ENCODE results near the gene B9D1.

The B9D1 gene

DNA sequence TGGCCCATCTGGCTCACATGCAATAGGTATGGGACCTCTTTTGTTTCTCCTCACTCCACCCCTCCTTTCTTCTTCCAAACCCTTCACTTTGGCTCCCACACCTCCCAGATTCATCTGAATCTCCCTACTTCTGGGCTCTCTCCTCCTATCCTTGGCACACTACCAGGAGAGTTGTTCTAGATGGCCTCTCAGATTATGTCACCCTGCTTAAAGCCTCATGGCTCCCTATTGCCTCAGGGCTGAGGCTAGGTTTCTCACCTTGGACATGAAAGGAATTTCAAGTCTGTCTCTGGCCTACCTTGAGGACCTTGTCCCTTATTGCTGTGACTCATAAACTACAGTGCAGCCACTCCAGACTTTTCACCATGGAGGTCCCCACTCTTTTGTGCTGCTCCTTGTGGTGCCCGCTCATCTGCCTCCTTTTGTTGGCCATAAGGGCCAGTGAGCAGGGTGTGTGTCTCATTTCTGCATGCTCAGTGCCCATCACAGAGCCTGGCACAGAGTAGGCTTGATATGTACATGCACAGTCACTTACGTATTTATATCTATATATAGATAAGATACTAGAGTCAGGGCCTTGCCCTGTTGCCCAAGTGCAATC is 25.5 kb upstream of the B9D1 start:
- Histone ChIP-seq H3K36me3 (ENCODE audit: control insufficient read depth, insufficient read depth, low read length) (peaks cover 26% of the 10 kb centered on the region), H3K9ac (ENCODE audit: low read depth, low read length) (no peak overlapping the region), H3K4me1 (ENCODE audit: control insufficient read depth, insufficient read depth, low read length) (peaks cover 26% of the 10 kb centered on the region), H3K27me3 (ENCODE audit: control insufficient read depth, insufficient read depth, low read length) (no peaks in the 10 kb centered on the region), H3K27ac (ENCODE audit: low read depth, low read length) (peak overlapping the region; percentile 83), H3K9me3 (ENCODE audit: control insufficient read depth, insufficient read depth, low read length) (no peaks in the 10 kb centered on the region), H3K4me3 (ENCODE audit: low read depth, low read length) (no peak overlapping the region; the same call in 1 of the 2 replicates)

DNA sequence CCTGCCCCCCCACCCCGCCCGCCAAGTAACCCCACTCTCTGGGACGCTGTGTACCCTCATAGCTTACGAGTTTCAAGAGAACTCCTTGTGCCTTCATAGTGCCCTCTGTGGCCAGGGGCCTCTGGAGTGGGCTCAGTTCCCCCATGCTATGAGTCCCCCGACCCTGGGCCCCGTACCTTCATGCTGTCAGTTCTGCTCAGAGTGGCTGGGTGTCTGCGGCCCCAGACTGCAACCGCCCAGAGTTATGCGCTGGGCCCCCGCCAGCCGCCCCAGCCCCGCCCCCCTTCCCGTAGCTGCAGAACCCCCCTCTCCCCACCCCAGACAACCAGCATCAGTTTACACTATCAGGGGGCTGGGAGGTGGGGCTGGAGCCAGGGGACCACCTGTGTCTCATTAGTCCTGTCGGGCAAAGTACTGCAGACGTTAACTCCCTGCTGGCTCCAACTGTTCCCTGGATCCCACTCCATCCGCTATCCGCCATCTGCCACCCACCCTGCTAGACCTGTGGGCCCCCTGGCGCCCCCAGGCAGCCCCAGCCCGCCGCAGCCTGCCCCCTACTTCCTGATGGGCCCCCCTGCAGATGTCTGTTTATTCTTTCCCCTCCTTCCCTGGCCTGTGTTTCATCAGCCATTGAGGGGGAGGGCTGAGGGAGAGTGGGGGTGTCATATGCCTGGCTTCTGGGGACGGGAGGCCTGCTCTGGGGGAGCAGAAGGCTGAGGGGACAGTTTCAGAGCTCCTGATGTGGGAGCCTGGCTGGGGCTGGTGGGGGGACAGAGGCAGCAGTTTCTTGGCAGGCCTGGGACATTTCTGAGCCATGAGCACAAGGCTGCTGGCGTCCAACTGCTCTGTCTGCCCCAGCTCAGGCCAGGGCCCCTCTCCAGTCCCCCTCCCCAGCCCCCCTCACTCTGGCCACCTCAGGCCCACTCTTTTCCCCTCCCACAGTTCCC is 24.7 kb upstream of the B9D1 start, which contains the start of gene MFAP4:
Gene MFAP4, minus strand, starts transcription at position 217 of the 947 bp plus-strand sequence. Its CDS starts 35 bp downstream, at position 182.
- H3K4me3 ChIP-seq (ENCODE audit: low read depth, low read length) = no peak within 1 kb of the TSS; the same call in 1 of the 2 replicates
- H3K36me3 ChIP-seq (ENCODE audit: control insufficient read depth, insufficient read depth, low read length) = peaks cover 34% of the 10 kb centered on the region
- H3K27me3 ChIP-seq (ENCODE audit: control insufficient read depth, insufficient read depth, low read length) = no peaks in the 10 kb centered on the region
- peaks cover 26% of the 10 kb centered on the region for H3K4me1 ChIP-seq (ENCODE audit: control insufficient read depth, insufficient read depth, low read length)
- 0 out of 2 replicates have a peak within 1 kb of the TSS, but pooled peaks have one; percentile 29 for H3K9ac ChIP-seq (ENCODE audit: low read depth, low read length)
- peak within 1 kb of the TSS; percentile 83 for H3K27ac ChIP-seq (ENCODE audit: low read depth, low read length)
- no peaks in the 10 kb centered on the region for H3K9me3 ChIP-seq (ENCODE audit: control insufficient read depth, insufficient read depth, low read length)

DNA sequence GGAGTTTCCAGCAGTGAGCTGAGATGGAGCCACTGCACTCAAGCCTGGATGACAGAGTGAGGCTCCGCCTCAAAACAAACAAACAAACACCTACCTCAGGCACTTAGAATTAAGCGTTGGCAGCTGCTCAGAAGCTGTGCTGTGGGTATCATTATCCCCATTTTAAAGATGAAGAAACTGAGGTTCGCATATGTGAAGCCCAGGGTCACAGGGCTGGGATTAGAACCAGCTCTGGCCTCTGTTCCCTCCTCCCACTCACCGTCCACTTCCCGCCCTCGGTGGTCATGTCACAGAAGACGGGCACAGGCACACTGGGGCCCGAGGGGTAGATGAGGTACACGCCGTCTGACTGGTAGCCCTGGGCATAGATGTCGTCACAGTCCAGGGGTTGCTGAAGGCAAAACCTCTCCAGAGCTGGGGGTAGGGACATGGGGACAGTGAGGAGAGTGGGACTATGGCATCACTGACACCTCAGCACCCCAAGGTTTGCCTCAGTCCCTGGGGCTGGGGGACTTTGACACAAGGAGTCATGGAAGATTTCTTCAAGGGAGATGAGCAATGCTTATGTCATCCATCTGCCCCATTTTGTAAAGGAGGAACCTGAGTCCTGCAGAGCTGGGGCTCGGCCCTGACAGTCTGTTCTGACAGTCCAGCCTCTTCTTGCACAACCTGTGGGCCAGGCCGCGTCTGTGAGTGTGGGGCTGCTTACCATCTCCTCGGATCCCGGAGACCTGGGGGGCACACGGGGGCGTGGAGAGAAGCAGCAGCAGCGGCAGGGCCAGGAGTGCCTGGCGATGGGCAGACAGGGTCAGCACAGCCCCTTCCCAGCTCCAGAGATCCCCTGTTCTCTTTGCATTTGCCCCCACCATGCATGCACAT is 23.8 kb upstream of the B9D1 start:
- Histone ChIP-seq H3K27ac (ENCODE audit: low read depth, low read length) (peak overlapping the region; percentile 83), H3K4me1 (ENCODE audit: control insufficient read depth, insufficient read depth, low read length) (peaks cover 23% of the 10 kb centered on the region), H3K9me3 (ENCODE audit: control insufficient read depth, insufficient read depth, low read length) (no peaks in the 10 kb centered on the region), H3K9ac (ENCODE audit: low read depth, low read length) (no peak overlapping the region), H3K36me3 (ENCODE audit: control insufficient read depth, insufficient read depth, low read length) (peaks cover 42% of the 10 kb centered on the region), H3K27me3 (ENCODE audit: control insufficient read depth, insufficient read depth, low read length) (no peaks in the 10 kb centered on the region), H3K4me3 (ENCODE audit: low read depth, low read length) (no peak overlapping the region)

DNA sequence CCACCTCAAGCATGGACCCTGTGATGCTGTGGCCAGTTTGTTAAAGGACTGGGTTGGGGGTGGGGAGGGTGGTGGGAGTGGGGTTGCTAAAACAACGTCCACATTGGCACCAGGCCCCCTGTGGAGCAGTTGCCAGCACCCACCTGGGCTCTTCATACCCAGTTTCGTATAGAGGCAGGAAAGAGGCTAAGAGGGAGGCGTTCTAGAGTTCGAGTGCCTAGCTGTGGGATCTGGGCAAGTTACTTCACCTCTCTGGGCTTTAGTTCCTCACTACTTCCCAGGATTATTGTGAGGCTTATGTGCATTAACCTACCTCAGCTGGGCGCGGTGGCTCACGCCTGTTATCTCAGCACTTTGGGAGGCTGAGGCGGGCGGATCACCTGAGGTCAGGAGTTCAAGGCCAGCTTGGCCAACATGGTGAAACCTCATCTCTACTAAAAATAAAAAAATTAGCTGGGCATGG is 23.0 kb upstream of the B9D1 start:
- Histone ChIP-seq H3K4me1 (ENCODE audit: control insufficient read depth, insufficient read depth, low read length) (peaks cover 17% of the 10 kb centered on the region), H3K36me3 (ENCODE audit: control insufficient read depth, insufficient read depth, low read length) (peaks cover 49% of the 10 kb centered on the region), H3K4me3 (ENCODE audit: low read depth, low read length) (no peak overlapping the region)

DNA sequence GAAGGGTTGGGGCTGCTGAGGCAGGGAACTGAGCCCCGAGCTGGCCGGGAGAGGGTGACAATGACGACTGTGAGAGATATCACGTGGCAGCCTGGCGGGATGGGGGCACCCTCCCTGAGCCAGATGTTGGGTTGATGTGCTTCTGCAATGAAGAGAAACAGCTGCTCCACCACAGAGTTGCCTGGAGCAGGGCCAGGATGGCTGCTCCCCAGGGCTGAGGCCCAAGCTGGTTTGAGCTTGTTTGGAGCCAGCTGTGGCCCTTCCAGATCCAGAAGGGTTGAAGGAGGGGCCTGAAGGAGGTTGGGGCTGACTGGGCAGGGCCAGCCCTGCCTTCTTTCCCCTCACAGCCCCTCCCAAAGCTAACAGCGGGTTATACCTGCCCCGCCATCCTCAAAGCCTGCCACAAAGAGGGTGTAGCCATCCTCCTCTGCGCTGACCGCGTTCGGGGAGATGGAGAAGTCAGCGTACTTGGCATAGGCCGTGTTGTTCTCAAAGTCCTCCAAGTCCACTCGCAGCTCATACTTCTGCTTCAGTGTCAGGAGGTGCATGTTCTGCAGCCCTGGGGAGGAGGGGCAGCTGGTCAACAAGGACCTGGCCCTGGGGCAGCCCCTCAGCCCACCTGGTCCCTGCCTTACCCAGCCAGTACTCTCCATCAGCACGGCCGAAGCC is 22.3 kb upstream of the B9D1 start:
- no peak overlapping the region for H3K4me3 ChIP-seq (ENCODE audit: low read depth, low read length)
- H3K9me3 ChIP-seq (ENCODE audit: control insufficient read depth, insufficient read depth, low read length) = no peaks in the 10 kb centered on the region
- H3K27ac ChIP-seq (ENCODE audit: low read depth, low read length) = peak overlapping the region; percentile 1
- no peaks in the 10 kb centered on the region for H3K27me3 ChIP-seq (ENCODE audit: control insufficient read depth, insufficient read depth, low read length)
- H3K36me3 ChIP-seq (ENCODE audit: control insufficient read depth, insufficient read depth, low read length) = peaks cover 56% of the 10 kb centered on the region
- no peak overlapping the region for H3K9ac ChIP-seq (ENCODE audit: low read depth, low read length)
- peaks cover 17% of the 10 kb centered on the region for H3K4me1 ChIP-seq (ENCODE audit: control insufficient read depth, insufficient read depth, low read length)

More for the DNA sequence above, 23.0 kb upstream of the B9D1 start:
- H3K9me3 ChIP-seq (ENCODE audit: control insufficient read depth, insufficient read depth, low read length) = no peaks in the 10 kb centered on the region
- H3K27me3 ChIP-seq (ENCODE audit: control insufficient read depth, insufficient read depth, low read length) = no peaks in the 10 kb centered on the region
- H3K9ac ChIP-seq (ENCODE audit: low read depth, low read length) = no peak overlapping the region
- no peak overlapping the region for H3K27ac ChIP-seq (ENCODE audit: low read depth, low read length)

DNA sequence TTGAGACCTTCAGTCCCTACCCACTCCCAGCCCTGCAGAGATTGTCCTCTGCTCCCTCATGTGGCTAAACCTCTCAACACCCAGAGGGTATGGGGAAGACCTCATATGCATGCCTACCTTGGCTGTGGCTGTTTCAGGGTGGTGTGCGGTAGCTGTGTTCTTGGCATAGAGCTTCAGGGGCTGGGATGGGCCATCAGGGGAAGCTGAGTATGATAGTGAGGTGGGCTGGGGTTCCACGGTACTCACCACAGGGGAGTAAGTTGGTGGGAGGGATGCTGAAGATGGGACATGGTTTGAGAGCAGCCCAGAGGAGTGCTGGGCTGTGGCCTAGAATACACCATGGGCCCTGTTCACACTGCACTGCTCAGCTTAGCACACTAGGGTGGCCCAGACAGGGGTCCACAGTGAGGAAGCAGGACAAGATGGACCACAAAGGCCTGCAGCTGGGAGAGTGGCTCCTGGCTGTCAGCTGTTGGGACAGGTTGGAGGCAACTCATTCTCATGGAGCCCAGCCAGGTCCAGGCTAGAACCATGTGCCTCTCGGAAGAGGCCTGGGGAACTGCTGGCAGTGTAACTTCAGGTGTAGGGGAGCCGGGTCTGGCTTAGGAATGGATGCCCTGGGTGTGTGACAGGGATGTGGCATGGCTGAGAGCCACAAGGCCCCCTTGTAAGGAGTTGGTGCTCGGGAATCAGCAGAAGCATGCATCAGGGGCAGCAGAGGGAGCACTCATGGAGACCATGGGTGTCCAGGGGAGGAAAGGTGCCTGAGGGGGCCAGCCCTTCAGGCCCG is 21.4 kb upstream of the B9D1 start:
- no peaks in the 10 kb centered on the region for H3K27me3 ChIP-seq (ENCODE audit: control insufficient read depth, insufficient read depth, low read length)
- peaks cover 63% of the 10 kb centered on the region for H3K36me3 ChIP-seq (ENCODE audit: control insufficient read depth, insufficient read depth, low read length)
- H3K9ac ChIP-seq (ENCODE audit: low read depth, low read length) = no peak overlapping the region
- no peak overlapping the region for H3K27ac ChIP-seq (ENCODE audit: low read depth, low read length)
- no peak overlapping the region for H3K4me3 ChIP-seq (ENCODE audit: low read depth, low read length)
- H3K4me1 ChIP-seq (ENCODE audit: control insufficient read depth, insufficient read depth, low read length) = peaks cover 17% of the 10 kb centered on the region
- no peaks in the 10 kb centered on the region for H3K9me3 ChIP-seq (ENCODE audit: control insufficient read depth, insufficient read depth, low read length)

DNA sequence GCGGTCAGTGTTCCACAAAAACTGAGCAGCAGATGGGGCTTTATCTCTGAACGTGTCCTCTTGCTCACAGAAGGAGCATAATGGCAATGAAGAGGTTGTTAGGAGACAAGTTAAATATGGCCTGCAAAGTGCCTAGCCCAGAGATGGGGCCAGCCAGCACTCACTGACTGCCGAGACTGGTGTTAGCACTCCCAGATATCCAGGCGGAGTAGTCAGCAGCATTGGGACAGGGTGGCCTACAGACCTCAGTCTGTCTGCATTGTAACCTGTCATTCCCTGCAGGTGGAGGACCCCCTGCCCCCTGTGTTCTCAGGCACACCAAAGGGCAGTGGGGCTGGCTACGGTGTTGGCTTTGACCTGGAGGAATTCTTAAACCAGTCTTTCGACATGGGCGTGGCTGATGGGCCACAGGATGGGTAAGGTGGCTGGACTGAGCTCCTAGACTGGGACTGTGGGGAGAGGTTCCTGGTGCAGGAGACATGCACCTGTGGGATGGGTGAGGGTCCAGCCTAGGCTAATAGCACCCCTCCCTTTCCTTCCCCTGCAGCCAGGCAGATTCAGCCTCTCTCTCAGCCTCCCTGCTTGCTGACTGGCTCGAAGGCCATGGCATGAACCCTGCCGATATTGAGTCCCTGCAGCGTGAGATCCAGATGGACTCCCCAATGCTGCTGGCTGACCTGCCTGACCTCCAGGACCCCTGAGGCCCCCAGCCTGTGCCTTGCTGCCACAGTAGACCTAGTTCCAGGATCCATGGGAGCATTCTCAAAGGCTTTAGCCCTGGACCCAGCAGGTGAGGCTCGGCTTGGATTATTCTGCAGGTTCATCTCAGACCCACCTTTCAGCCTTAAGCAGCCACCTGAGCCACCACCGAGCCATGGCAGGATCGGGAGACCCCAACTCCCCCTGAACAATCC is 20.3 kb upstream of the B9D1 start:
- Histone ChIP-seq H3K4me3 (ENCODE audit: low read depth, low read length) (no peak overlapping the region), H3K4me1 (ENCODE audit: control insufficient read depth, insufficient read depth, low read length) (peaks cover 13% of the 10 kb centered on the region), H3K36me3 (ENCODE audit: control insufficient read depth, insufficient read depth, low read length) (peaks cover 63% of the 10 kb centered on the region), H3K27me3 (ENCODE audit: control insufficient read depth, insufficient read depth, low read length) (no peaks in the 10 kb centered on the region), H3K9me3 (ENCODE audit: control insufficient read depth, insufficient read depth, low read length) (no peaks in the 10 kb centered on the region), H3K9ac (ENCODE audit: low read depth, low read length) (no peak overlapping the region), H3K27ac (ENCODE audit: low read depth, low read length) (no peak overlapping the region)

DNA sequence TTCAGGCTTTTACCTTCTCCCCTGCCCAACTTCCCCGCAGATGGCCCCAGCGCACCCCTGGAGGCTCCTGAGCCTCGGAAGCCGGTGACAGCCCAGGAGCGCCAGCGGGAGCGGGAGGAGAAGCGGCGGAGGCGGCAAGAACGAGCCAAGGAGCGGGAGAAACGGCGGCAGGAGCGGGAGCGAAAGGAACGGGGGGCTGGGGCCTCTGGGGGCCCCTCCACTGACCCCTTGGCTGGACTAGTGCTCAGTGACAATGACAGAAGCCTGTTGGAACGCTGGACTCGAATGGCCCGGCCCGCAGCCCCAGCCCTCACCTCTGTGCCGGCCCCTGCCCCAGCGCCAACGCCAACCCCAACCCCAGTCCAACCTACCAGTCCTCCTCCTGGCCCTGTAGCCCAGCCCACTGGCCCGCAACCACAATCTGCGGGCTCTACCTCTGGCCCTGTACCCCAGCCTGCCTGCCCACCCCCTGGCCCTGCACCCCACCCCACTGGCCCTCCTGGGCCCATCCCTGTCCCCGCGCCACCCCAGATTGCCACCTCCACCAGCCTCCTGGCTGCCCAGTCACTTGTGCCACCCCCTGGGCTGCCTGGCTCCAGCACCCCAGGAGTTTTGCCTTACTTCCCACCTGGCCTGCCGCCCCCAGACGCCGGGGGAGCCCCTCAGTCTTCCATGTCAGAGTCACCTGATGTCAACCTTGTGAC is 19.4 kb upstream of the B9D1 start:
- peaks cover 10% of the 10 kb centered on the region for H3K4me1 ChIP-seq (ENCODE audit: control insufficient read depth, insufficient read depth, low read length)
- no peak overlapping the region for H3K27ac ChIP-seq (ENCODE audit: low read depth, low read length)
- H3K36me3 ChIP-seq (ENCODE audit: control insufficient read depth, insufficient read depth, low read length) = peaks cover 63% of the 10 kb centered on the region

DNA sequence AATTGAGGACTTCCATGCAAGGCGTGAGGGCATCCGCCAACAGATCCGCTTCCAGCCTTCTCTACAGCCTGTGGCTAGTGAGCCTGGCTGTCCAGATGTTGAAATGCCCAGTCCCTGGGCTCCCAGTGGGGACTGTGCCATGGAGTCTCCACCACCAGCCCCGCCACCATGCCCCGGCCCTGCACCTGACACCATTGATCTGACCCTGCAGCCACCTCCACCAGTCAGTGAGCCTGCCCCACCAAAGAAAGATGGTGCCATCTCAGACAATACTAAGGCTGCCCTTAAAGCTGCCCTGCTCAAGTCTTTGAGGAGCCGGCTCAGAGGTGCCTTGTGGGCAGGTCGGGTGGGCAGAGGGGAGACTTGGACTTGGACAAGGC is 18.8 kb upstream of the B9D1 start:
- Histone ChIP-seq H3K9me3 (ENCODE audit: control insufficient read depth, insufficient read depth, low read length) (no peaks in the 10 kb centered on the region), H3K36me3 (ENCODE audit: control insufficient read depth, insufficient read depth, low read length) (peaks cover 63% of the 10 kb centered on the region), H3K27me3 (ENCODE audit: control insufficient read depth, insufficient read depth, low read length) (no peaks in the 10 kb centered on the region), H3K4me1 (ENCODE audit: control insufficient read depth, insufficient read depth, low read length) (peaks cover 8% of the 10 kb centered on the region; the same call in 1 of the 2 replicates), H3K9ac (ENCODE audit: low read depth, low read length) (no peak overlapping the region), H3K27ac (ENCODE audit: low read depth, low read length) (no peak overlapping the region), H3K4me3 (ENCODE audit: low read depth, low read length) (no peak overlapping the region)

More for the DNA sequence above, 19.4 kb upstream of the B9D1 start:
- no peaks in the 10 kb centered on the region for H3K27me3 ChIP-seq (ENCODE audit: control insufficient read depth, insufficient read depth, low read length)
- H3K4me3 ChIP-seq (ENCODE audit: low read depth, low read length) = no peak overlapping the region
- H3K9me3 ChIP-seq (ENCODE audit: control insufficient read depth, insufficient read depth, low read length) = no peaks in the 10 kb centered on the region
- no peak overlapping the region for H3K9ac ChIP-seq (ENCODE audit: low read depth, low read length)

Measured in HUES48 (cell line).